T-helper 1 cell treated with Interleukin-12 subunit alpha and Interleukin-12 subunit beta and Interleukin-4 antibody, amounts not matched to agents 30 μg/mL and 1 μg/mL, for 36 hours (primary cell): ENCODE measurements around the gene TNNI3K.

Experiments used
- H3K27ac Mint-ChIP-seq: one replicate; pipeline ENCODE4 v1.8.0; 2021; ENCODE audit warnings: mild to moderate bottlenecking, mixed read lengths
- H3K27me3 Mint-ChIP-seq: one replicate; pipeline ENCODE4 v1.8.0; 2021; ENCODE audit warnings: low read depth, mixed read lengths
- H3K36me3 Mint-ChIP-seq: one replicate; pipeline ENCODE4 v1.8.0; 2021; ENCODE audit warnings: low read depth, mixed read lengths
- H3K4me1 Mint-ChIP-seq: one replicate; pipeline ENCODE4 v1.8.0; 2021; ENCODE audit warnings: low read depth, mixed read lengths
- H3K4me3 Mint-ChIP-seq: one replicate; pipeline ENCODE4 v1.8.0; 2021; ENCODE audit warnings: mild to moderate bottlenecking, moderate library complexity, mixed read lengths
- H3K9me3 Mint-ChIP-seq: one replicate; pipeline ENCODE4 v1.8.0; 2021; ENCODE audit warnings: mixed read lengths

TNNI3K gene

DNA sequence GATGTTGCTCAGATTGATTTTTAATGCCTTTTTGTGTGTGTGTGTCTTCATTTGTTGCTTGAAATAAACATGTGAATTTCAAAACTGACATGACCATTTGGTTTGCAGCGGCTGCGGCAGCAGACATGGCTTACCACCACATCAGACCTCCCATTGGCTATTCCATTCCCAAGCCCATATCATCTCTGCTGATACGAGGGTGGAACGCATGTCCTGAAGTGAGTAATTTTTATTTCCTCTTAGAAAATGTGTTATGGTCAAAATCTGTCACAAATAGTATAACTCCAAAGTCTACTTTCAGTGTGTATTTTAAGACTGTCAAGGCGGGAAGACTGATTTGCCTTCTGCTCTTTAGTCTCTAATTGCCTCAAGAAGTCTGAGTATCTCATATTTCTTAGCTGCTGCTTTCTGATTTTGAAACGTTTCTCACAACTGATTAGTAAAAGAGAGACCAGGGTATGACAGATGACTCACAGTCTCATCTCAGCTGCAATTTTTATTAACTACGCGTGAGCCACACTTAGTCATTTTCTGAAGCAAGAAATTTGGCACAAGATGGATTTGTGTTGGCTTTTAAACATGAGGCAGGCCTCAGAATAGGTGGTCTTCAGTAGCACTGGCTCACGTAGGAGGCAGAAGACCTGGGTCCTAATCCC, 228.3 kb downstream of the TNNI3K start:
- H3K27me3 Mint-ChIP-seq, result no peaks in the 10 kb centered on the region
- no peaks in the 10 kb centered on the region for H3K9me3 Mint-ChIP-seq
- H3K27ac Mint-ChIP-seq, result no peak overlapping the region
- H3K36me3 Mint-ChIP-seq, result no peaks in the 10 kb centered on the region
- H3K4me3 Mint-ChIP-seq, result no peak overlapping the region
- H3K4me1 Mint-ChIP-seq, result no peaks in the 10 kb centered on the region

DNA sequence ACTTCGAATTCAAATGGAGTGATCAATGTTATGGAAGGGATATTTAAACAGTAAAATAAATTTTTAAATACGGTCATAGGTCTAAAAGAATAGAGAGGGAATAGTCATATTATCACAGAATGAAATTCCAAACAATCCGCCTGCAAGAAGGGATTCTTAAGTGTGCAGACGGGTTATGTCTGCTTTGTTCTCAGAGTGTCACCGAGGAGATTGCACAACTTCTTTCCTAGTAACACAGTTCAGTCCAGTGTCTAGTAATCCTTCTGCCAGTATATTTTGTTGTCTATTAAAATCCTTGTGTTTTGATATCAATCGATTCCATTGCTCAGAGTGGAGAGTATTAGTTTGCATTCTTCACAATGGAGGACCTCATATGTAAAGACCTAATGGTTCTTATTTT, 228.8 kb downstream of the TNNI3K start:
- Mint-ChIP-seq H3K36me3 (no peaks in the 10 kb centered on the region), H3K9me3 (no peaks in the 10 kb centered on the region), H3K27ac (no peak overlapping the region), H3K4me3 (no peak overlapping the region), H3K27me3 (no peaks in the 10 kb centered on the region), H3K4me1 (no peaks in the 10 kb centered on the region)

DNA sequence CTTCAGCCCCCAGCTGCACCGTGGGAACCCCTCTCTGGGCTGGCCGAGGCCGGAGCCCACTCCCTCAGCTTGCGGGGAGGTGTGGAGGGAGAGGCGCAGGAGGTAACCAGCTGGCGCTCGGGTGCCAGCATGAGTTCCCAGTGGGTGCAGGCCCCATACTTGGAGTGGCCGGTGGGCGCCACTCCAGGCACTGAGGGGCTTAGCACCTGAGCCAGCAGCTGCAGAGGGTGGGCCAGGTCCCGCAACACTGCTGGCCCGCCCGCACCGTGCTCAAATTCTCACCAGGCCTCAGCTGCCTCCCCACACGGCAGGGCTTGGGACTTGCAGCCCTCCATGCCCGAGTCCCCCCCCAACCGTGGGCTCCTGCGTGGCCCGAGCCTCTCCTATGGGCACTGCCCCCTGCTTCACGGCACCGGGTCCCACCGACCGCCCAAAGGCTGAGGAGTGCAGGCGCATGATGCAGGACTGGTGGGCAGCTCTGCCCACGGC, 230.1 kb downstream of the TNNI3K start:
- H3K36me3 Mint-ChIP-seq, result no peaks in the 10 kb centered on the region
- no peaks in the 10 kb centered on the region for H3K9me3 Mint-ChIP-seq
- H3K27me3 Mint-ChIP-seq, result no peaks in the 10 kb centered on the region
- H3K4me3 Mint-ChIP-seq, result no peak overlapping the region
- no peak overlapping the region for H3K27ac Mint-ChIP-seq
- H3K4me1 Mint-ChIP-seq, result no peaks in the 10 kb centered on the region

DNA sequence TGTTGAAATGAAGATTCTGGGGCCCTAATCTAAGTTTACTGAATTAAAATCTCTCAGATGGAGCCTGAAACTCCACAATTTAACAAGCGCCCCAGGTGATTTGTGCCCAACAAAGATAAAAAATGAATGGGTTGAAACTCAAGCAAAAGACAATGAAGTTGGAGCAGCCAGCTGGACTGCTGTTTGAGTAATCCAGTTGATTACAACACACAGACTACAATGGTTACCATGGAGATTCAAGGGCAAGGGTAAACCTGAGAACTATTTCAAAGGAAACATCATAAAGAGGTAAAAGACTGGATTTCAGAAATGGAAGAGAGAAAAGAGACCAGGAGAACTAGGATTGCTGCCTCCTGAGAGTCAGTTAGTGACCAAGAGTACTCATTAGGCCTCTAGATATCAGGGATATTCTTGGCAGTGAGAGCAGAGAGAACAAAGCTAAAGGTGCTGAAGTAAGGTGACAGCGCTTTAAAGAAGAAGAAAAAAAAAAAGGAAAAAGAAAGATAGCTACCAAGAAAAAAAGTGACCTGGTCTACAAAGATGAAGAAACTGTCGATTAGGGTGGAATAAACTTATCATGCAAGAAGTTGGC, 232.7 kb downstream of the TNNI3K start:
- Mint-ChIP-seq H3K27me3 (no peaks in the 10 kb centered on the region), H3K4me3 (no peak overlapping the region)

DNA sequence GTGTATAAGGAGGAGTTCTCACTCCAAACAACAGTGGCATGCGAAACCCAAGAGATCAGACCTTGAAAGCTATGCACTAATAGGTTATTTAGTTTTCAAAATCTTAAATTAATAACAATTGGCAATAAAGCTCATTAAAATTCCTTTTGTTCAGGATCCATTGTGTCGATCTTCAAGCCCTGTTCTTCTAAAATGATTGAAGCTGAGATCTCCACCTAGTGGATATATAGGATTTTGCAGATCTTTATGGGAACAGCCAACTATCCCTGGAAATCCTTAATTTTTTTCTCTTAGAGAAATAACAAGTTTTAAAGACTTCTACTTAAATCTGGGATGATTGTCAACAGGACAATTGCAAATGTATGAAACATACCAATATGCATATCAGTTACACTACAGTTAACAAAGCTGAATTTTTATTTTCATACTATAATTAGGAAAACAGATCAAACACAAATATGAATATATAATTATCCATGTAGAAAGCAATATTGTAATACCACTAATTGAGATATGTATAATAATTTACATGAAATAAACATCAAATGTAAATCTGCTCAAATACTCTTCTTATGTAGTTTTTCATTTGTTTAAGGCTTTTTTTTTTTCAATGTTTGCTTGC, 233.9 kb downstream of the TNNI3K start:
- Mint-ChIP-seq H3K36me3 (no peaks in the 10 kb centered on the region), H3K4me1 (no peaks in the 10 kb centered on the region), H3K27ac (no peak overlapping the region), H3K4me3 (no peak overlapping the region), H3K9me3 (no peaks in the 10 kb centered on the region), H3K27me3 (no peaks in the 10 kb centered on the region)

More for the DNA sequence above, 232.7 kb downstream of the TNNI3K start:
- H3K27ac Mint-ChIP-seq, result no peak overlapping the region
- no peaks in the 10 kb centered on the region for H3K36me3 Mint-ChIP-seq
- no peaks in the 10 kb centered on the region for H3K4me1 Mint-ChIP-seq
- H3K9me3 Mint-ChIP-seq, result no peaks in the 10 kb centered on the region

DNA sequence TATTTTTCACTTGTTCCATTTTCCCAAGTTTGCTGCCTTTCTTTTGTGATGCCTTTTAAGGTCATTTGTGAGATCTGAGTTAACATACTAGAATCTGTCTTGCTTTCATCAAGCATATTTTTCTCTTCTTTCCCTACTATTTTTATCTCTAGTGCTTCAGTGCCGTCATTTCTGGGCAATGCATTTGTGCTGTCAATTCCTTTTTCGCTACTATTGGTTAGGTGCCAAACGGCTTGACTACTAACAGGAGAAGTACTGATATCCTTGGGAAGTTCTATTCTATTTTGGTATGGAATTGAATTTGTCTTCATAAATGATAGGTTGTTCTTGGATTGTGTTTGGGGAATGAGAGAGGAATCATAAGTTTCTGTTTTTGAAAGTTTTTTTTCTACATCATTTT, 235.1 kb downstream of the TNNI3K start:
- no peaks in the 10 kb centered on the region for H3K4me1 Mint-ChIP-seq
- H3K9me3 Mint-ChIP-seq, result no peaks in the 10 kb centered on the region
- H3K27ac Mint-ChIP-seq, result no peak overlapping the region
- no peaks in the 10 kb centered on the region for H3K27me3 Mint-ChIP-seq
- H3K36me3 Mint-ChIP-seq, result no peaks in the 10 kb centered on the region
- no peak overlapping the region for H3K4me3 Mint-ChIP-seq

DNA sequence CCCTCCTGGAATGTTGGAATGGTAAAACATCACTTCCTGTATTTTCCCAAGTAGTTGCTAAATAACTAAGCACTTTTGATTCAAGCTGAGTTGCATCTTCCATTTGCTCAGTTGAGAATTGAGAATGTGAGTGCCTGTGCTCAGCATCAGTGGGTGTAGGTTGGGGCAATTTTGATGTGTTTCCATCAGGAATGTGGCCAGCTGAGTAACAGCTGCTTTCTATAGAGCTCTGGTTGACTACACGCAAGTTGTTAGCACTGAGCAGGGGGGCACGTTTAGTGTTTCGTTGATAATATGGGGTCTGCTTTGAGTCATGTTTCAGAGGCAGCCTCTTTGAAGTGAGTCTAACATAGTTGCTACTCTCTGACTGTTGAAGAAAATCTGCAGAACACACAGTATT, 235.7 kb downstream of the TNNI3K start:
- Mint-ChIP-seq H3K36me3 (no peaks in the 10 kb centered on the region), H3K27ac (no peak overlapping the region), H3K27me3 (no peaks in the 10 kb centered on the region), H3K4me3 (no peak overlapping the region), H3K4me1 (no peaks in the 10 kb centered on the region), H3K9me3 (no peaks in the 10 kb centered on the region)

DNA sequence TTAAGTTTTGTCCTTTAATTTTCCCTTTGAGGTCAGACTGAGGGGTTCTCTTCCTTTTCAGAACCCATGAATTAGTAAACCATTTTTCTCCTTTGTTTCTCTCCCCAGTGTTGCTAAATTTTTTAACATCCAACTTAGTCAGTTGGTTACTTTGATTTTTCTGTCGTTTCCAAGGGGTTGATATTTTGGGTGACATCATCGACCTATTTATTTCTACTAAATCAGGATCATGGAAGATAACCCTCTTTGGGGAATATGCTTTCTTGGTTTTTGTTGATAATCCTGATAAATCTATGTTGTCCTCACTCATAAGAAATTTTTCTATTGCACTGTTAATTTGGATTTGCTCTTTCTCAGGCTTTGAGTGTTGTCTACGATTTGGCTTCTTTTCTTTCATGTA, 236.3 kb downstream of the TNNI3K start:
- H3K9me3 Mint-ChIP-seq, result no peaks in the 10 kb centered on the region
- H3K4me1 Mint-ChIP-seq, result no peaks in the 10 kb centered on the region
- no peaks in the 10 kb centered on the region for H3K36me3 Mint-ChIP-seq
- H3K4me3 Mint-ChIP-seq, result no peak overlapping the region
- H3K27me3 Mint-ChIP-seq, result no peaks in the 10 kb centered on the region
- H3K27ac Mint-ChIP-seq, result no peak overlapping the region

DNA sequence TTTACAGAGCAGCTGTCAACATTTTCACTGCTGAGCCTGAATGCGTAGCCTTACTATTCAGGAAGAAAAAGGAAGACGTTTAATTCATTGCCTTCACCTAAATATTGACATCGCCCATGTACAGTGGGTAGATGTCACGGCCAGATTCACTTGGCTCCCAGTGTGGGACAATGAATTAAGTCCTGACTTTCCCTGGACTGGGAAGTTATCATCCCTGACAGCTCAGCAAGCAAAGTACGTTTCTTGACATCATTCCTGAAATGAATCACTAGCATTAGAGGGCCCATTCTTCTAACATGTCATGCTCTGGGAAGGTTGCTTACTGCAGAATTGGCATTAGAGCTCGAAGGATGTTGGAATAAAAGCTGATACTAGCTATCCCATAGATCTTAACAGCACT, 239.4 kb downstream of the TNNI3K start:
- Mint-ChIP-seq H3K27me3 (no peaks in the 10 kb centered on the region), H3K4me1 (no peaks in the 10 kb centered on the region), H3K9me3 (no peaks in the 10 kb centered on the region), H3K4me3 (no peak overlapping the region), H3K27ac (no peak overlapping the region), H3K36me3 (no peaks in the 10 kb centered on the region)

DNA sequence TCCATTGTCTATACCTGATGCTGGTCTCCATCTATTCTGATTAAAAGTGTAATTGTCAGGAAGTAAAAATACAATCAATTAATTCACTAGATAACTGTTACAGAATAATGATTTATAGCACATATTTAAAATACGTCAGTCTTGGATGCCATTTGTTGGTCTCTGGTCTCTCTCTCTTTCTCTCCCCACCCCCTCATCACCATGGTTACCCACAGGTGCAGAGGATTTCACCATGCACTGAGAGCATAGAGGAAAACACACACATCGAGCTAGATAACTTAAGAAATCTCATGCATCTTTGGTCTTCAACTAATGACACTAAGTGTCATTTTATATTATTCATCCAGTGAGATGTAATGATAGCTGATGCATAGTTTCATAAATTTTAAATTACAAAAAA, 243.8 kb downstream of the TNNI3K start:
- Mint-ChIP-seq H3K9me3 (no peaks in the 10 kb centered on the region), H3K27me3 (no peaks in the 10 kb centered on the region), H3K4me3 (no peak overlapping the region), H3K27ac (no peak overlapping the region), H3K4me1 (no peaks in the 10 kb centered on the region), H3K36me3 (no peaks in the 10 kb centered on the region)

DNA sequence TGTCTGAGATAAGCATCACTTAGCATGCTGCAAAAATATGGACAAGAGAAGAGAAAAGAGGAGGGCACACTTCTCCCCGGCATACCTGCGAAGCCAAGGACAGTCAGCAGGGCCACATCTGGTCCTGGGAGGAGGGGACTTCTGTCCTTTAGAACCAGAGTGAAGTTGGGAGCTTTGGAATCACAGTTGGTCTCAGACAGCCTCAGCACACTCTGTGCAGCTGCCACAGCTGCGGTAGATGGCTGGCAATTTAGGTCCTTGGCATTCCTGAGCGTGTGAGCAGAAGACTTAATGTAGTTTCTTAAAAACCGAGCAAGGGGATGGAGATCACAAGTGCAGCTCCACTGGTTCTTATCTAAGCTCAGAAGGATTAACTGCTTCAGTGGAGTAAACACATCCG, 244.9 kb downstream of the TNNI3K start:
- H3K9me3 Mint-ChIP-seq, result no peaks in the 10 kb centered on the region
- no peaks in the 10 kb centered on the region for H3K36me3 Mint-ChIP-seq
- H3K27ac Mint-ChIP-seq, result no peak overlapping the region
- no peak overlapping the region for H3K4me3 Mint-ChIP-seq
- no peaks in the 10 kb centered on the region for H3K4me1 Mint-ChIP-seq
- H3K27me3 Mint-ChIP-seq, result peaks cover 4% of the 10 kb centered on the region

DNA sequence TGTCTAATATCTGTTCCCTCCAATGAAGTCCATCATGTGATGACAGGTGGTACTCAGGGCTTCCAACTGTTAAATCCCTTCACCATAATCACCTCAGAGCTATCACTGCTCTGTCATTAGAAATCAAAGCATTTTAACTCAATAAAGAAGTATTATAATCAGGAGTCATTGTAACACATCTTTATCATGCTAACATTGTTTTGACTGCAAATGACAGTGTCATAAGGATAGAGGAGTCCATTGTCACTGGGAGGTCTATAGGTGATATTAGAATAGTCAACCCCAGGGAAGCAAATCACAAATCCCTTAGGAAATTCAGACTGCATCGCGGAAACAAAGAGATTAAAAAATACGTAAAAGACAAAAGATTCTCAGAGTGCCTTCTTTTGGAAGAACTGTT, 246.4 kb downstream of the TNNI3K start:
- Mint-ChIP-seq H3K4me1 (no peaks in the 10 kb centered on the region), H3K36me3 (no peaks in the 10 kb centered on the region), H3K4me3 (no peak overlapping the region), H3K27me3 (peaks cover 4% of the 10 kb centered on the region), H3K27ac (no peak overlapping the region), H3K9me3 (no peaks in the 10 kb centered on the region)

DNA sequence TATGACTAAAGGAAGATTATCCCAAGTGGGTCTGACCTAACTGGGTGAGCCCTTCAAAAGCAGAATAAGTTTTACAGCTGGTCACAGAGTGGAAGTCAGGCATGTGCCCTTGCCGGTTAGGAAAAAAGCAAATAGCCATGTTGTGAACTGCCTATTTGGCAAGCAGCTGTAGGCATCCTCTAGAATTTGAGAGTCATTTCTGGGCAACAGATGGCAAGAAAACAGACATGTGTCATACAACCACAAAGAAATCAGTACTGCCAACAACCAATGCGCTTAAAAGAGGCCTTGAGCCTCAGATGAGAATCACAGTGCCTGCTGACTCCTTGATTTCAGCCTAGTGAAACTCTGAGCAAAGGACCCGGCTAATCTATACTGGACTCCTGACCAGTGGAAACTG, 250.4 kb downstream of the TNNI3K start:
- Mint-ChIP-seq H3K27ac (no peak overlapping the region), H3K36me3 (no peaks in the 10 kb centered on the region), H3K27me3 (peaks cover 4% of the 10 kb centered on the region), H3K9me3 (no peaks in the 10 kb centered on the region), H3K4me1 (no peaks in the 10 kb centered on the region), H3K4me3 (no peak overlapping the region)

DNA sequence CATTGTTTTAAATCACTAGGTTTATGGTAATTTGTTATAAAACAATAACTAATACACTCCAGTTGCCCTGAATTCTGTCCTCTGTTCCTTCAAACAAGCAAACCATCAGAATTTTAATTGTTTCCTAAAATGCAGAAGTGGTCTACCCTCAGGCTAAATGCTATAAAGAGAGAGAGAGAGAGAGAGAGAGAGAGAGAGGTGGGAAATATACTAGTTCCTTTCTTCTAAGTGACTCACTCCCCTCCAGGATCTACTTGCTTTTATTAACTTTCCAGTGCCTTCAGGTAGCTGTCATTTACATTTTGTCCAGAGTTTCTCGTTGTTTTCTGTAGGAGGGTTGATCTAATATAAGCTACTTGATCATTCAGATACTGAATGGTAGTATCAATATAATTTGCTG, 250.8 kb downstream of the TNNI3K start:
- H3K4me1 Mint-ChIP-seq, result no peaks in the 10 kb centered on the region
- no peaks in the 10 kb centered on the region for H3K9me3 Mint-ChIP-seq
- no peak overlapping the region for H3K27ac Mint-ChIP-seq
- no peak overlapping the region for H3K4me3 Mint-ChIP-seq
- peaks cover 4% of the 10 kb centered on the region for H3K27me3 Mint-ChIP-seq
- no peaks in the 10 kb centered on the region for H3K36me3 Mint-ChIP-seq

DNA sequence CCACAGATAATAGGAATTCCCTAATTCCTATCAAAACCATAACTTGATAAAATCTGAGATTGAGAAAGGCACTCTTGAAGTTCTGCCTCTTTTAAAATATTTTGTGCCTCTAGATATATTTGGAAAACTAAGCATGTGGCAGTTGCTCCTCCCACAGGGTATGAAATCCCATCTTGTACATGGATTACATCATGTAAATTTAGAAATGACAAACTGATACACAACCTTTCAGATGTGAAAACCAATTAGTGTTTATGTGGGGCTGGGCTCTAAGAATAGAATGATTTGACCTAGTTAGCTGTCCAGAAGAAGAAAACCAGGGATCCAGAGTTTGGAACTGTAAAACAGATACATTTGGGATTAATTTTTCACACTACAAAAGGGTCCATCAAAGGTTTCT, 261.5 kb downstream of the TNNI3K start:
- Mint-ChIP-seq H3K9me3 (no peaks in the 10 kb centered on the region), H3K4me3 (no peak overlapping the region), H3K36me3 (no peaks in the 10 kb centered on the region)

More for the DNA sequence above, 261.5 kb downstream of the TNNI3K start:
- Mint-ChIP-seq H3K27ac (no peak overlapping the region), H3K27me3 (no peaks in the 10 kb centered on the region), H3K4me1 (no peaks in the 10 kb centered on the region)
